ENCODE measurements around the gene CMA1.
"Not testable (repeated sequence)": the region's sequence is repeated elsewhere in the genome, so short reads cannot be mapped to it uniquely, and the experiment has no call there.

The CMA1 gene

DNA sequence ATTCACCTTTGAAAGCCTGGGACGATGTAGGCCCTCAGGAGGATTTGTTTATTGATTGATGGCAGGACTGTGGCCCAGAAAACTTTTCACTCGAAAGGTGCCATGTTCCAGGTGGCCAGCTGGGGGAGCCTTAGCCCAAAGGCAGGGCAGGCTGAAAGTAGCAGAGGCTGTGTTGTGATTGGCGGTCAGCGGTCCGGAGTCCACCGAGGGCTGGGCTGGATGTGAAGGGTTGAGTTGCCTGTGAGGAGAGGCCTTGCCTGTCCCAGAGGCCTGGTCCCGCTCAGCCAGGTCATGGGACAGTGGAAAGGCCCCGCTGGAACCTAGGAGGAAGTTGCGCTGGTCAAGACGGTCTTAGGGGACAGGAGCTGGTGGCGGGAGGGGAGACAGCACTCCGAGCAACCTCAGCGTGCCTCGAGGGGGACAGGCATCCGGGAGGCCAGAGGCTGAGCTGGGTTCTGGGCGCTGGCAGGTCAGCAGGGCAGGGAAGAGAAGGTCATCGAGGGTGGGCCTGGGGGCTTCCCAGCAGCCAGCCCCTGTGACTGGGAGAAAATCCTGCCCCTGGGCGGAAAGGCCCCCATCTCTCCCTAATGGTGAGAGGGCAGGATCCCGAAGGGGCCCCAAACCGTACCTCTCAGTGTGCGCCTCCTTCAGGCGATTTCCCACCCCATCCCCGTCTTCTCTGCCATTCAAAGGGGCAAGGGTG is 26.3 kb downstream of the CMA1 start:
- no peak overlapping the region for H3K4me3 ChIP-seq (ENCODE audit: low read depth, low read length)
- no peaks in the 10 kb centered on the region for H3K9me3 ChIP-seq (ENCODE audit: control insufficient read depth, low read length)
- no peak overlapping the region for H2AFZ ChIP-seq
- H3K27ac ChIP-seq = no peak overlapping the region
- H3K9ac ChIP-seq = no peak overlapping the region
- no peaks in the 10 kb centered on the region for H3K4me1 ChIP-seq
- no peaks in the 10 kb centered on the region for H3K79me2 ChIP-seq
- peak; percentile 40 for TF ChIP-seq CTCF (IDR thresholded peaks at IDR 0.05)
- no peaks in the 10 kb centered on the region for H3K36me3 ChIP-seq (ENCODE audit: control insufficient read depth, insufficient read depth, low read length)
- H3K4me2 ChIP-seq (ENCODE audit: low read length) = no peak overlapping the region
- no peaks in the 10 kb centered on the region for H3K27me3 ChIP-seq (ENCODE audit: control insufficient read depth, insufficient read depth, low read length)

DNA sequence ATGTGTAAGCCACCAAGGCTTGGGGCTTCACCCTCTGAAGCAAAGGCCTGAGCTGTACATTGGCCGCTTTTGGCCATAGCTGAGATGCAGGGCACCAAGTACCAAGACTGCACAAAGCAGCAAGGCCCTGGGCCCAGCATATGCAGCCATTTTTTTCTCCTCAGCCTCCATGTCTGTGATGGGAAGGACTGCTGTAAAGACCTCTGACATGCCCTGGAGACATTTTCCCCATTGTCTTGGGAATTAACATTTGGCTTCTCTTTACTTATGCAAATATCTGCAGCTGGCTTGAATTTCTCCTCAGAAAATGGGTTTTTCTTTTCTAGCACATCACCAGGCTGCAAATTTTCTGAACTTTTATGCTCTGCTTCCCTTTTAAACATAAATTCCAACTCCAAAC is 28.1 kb downstream of the CMA1 start:
- H3K36me3 ChIP-seq (ENCODE audit: control insufficient read depth, insufficient read depth, low read length); H3K4me2 ChIP-seq (ENCODE audit: low read length); H3K79me2 ChIP-seq; H3K27me3 ChIP-seq (ENCODE audit: control insufficient read depth, insufficient read depth, low read length); H3K4me1 ChIP-seq; H2AFZ ChIP-seq; H3K9ac ChIP-seq; H3K9me3 ChIP-seq (ENCODE audit: control insufficient read depth, low read length); H3K4me3 ChIP-seq (ENCODE audit: low read depth, low read length); H3K27ac ChIP-seq: not testable (repeated sequence)

GRCh38 chr14:24475261-24475660 is 32.8 kb downstream of the CMA1 start:
- TF ChIP-seq CTCF (IDR thresholded peaks at IDR 0.05) = no peak
- Histone ChIP-seq H3K4me2 (ENCODE audit: low read length) (no peak overlapping the region), H3K27ac (no peak overlapping the region)

DNA sequence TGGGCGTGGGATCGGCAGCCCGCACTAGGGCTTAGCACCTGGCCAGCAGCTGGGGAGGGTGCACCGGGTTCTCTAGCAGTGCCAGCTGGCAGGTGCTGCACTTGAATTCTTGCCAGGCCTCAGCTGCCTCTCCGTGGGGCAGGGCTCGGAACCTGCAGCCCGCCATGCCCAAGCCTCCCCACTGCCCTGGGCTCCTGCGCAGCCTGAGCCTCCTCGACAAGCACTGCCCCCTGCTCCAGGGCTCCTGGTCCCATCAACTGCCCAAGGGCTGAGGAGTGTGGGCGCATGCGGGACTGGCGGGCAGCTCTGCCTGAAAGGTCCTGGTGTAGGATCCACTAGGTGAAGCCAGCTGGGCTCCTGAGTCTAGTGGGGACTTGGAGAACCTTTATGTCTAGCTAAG is 34.9 kb downstream of the CMA1 start:
- Histone ChIP-seq H3K27me3 (ENCODE audit: control insufficient read depth, insufficient read depth, low read length) (no peaks in the 10 kb centered on the region), H3K4me2 (ENCODE audit: low read length) (no peak overlapping the region), H3K36me3 (ENCODE audit: control insufficient read depth, insufficient read depth, low read length) (no peaks in the 10 kb centered on the region), H3K27ac (no peak overlapping the region), H2AFZ (no peak overlapping the region), H3K9me3 (ENCODE audit: control insufficient read depth, low read length) (no peaks in the 10 kb centered on the region), H3K9ac (no peak overlapping the region), H3K4me3 (ENCODE audit: low read depth, low read length) (no peak overlapping the region), H3K79me2 (no peaks in the 10 kb centered on the region), H3K4me1 (no peaks in the 10 kb centered on the region)
- TF ChIP-seq CTCF (IDR thresholded peaks at IDR 0.05) = no peak

More at GRCh38 chr14:24475261-24475660, 32.8 kb downstream of the CMA1 start:
- Histone ChIP-seq H3K4me3 (ENCODE audit: low read depth, low read length) (no peak overlapping the region), H2AFZ (no peak overlapping the region), H3K36me3 (ENCODE audit: control insufficient read depth, insufficient read depth, low read length) (no peaks in the 10 kb centered on the region), H3K9ac (no peak overlapping the region), H3K9me3 (ENCODE audit: control insufficient read depth, low read length) (no peaks in the 10 kb centered on the region), H3K27me3 (ENCODE audit: control insufficient read depth, insufficient read depth, low read length) (no peaks in the 10 kb centered on the region), H3K4me1 (no peaks in the 10 kb centered on the region), H3K79me2 (no peaks in the 10 kb centered on the region)

- H3K4me3 ChIP-seq (ENCODE audit: low read depth, low read length); H3K27me3 ChIP-seq (ENCODE audit: control insufficient read depth, insufficient read depth, low read length); H3K9ac ChIP-seq; H3K27ac ChIP-seq; H3K9me3 ChIP-seq (ENCODE audit: control insufficient read depth, low read length); H3K4me1 ChIP-seq; H2AFZ ChIP-seq; H3K4me2 ChIP-seq (ENCODE audit: low read length); H3K36me3 ChIP-seq (ENCODE audit: control insufficient read depth, insufficient read depth, low read length); H3K79me2 ChIP-seq: not testable (repeated sequence)
Measured at GRCh38 chr14:24470450-24470849, 37.6 kb downstream of the CMA1 start.

DNA sequence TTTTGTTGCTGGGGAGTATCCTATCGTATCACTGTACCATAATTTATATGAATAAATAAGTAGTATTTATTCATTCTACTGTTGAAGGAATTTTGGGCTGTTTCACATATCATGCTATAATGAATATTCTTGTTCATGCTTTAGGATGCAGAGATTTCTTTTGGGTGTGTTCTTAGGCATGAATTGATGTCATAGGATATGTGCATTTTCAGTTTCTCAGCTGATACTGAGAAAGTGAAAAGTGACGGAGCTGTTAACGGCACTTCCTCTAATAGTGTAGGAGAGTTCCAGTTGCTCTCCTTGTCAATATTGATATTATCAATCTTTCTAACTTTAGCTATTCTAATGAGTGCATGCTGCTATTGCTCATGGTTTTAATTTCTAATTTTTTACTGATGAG is 42.3 kb downstream of the CMA1 start:
- no peaks in the 10 kb centered on the region for H3K9me3 ChIP-seq (ENCODE audit: control insufficient read depth, low read length)
- no peaks in the 10 kb centered on the region for H3K79me2 ChIP-seq
- H3K4me1 ChIP-seq = no peaks in the 10 kb centered on the region
- H2AFZ ChIP-seq = no peak overlapping the region
- no peak overlapping the region for H3K4me2 ChIP-seq (ENCODE audit: low read length)
- no peak for TF ChIP-seq CTCF (IDR thresholded peaks at IDR 0.05)
- H3K27me3 ChIP-seq (ENCODE audit: control insufficient read depth, insufficient read depth, low read length) = no peaks in the 10 kb centered on the region
- H3K9ac ChIP-seq = no peak overlapping the region
- H3K27ac ChIP-seq = no peak overlapping the region
- H3K4me3 ChIP-seq (ENCODE audit: low read depth, low read length) = no peak overlapping the region
- no peaks in the 10 kb centered on the region for H3K36me3 ChIP-seq (ENCODE audit: control insufficient read depth, insufficient read depth, low read length)
